K562 (cell line): Measurements from ENCODE around the gene FN3KRP. TPM values are rescaled to one million over a fixed set of nuclear protein-coding genes. Genes with fewer than 3 reads are reported as not detected.

Source experiments
- ATAC-seq: fragments of 200-7000 bp; cut with Tn5 transposase; 3 replicates; pipeline ENCODE4 v1.9.1; 2020; ENCODE audit warnings: moderate library complexity
- BruUV-seq: library from RNA; stranded (reverse); fragments of 400-500 nt; replicated peaks from 2 replicates; lab custom pipeline; 2021; lab: Mats Ljungman, UMichigan
- CTCF ChIA-PET: fragments of 300-600 bp; formaldehyde crosslinking; extraction: SDS; loops from one replicate; lab custom pipeline; 2021; ENCODE audit warnings: low intra/inter-chr PET ratio; lab: Yijun Ruan, JAX
- POLR2A ChIA-PET: fragments of 300-600, 350-650 bp; sonication (Branson Sonifier 250); formaldehyde crosslinking; extraction: SDS; loops from one replicate; lab custom pipeline; 2021; ENCODE audit warnings: antibody characterized with exemption, inconsistent platforms; lab: Yijun Ruan, JAX
- DNase-seq, 4 experiments: peaks; one replicate each; pipeline versions ENCODE4 v3.0.0 to v3.0.0-alpha.2; 2011 to 2018; ENCODE audit warnings: low spot score in 3 of 4, mixed read lengths in 3 of 4; ENCODE audit errors: extremely low read depth in 1 of 4
- FAIRE-seq: peaks from 2 replicates; lab custom pipeline; 2011; peaks lifted over from hg19 to GRCh38; lab: Jason Lieb, UNC
- H2AFZ ChIP-seq: 2 replicates; pipeline ENCODE4 v1.6.0; 2011; ENCODE audit warnings: low read depth, low read length, control low read depth, inconsistent platforms
- H3K27ac ChIP-seq: fragments of 200-600 bp; 3 replicates; pipeline ENCODE4 v1.8.0; 2011; ENCODE audit warnings: low read depth, mild to moderate bottlenecking, control low read depth, inconsistent platforms, low read length, moderate library complexity, mixed read lengths; ENCODE audit errors: extremely low read depth
- H3K27me3 ChIP-seq, 2 experiments: fragments of 300-600 bp in 1 of 2; 2 replicates in 1 of 2; 3 replicates in 1 of 2; pipeline versions ENCODE4 v1.6.0 to v1.8.0; 2011; ENCODE audit warnings: inconsistent platforms in 2 of 2, low read length in 2 of 2, mild to moderate bottlenecking in 1 of 2, mixed read lengths in 1 of 2, moderate library complexity in 1 of 2; ENCODE audit not compliant: control insufficient read depth in 2 of 2, insufficient read depth in 2 of 2
- H3K36me3 ChIP-seq: fragments of 300-600 bp; 3 replicates; pipeline ENCODE4 v1.8.0; 2011; ENCODE audit warnings: mild to moderate bottlenecking, low read length, inconsistent platforms; ENCODE audit not compliant: control insufficient read depth, insufficient read depth
- H3K4me1 ChIP-seq, 2 experiments: fragments of 200-600 bp in 1 of 2; replicated peaks in 1 of 2; 2 replicates in 1 of 2; 3 replicates in 1 of 2; pipeline versions ENCODE4 v1.5.1 to v1.8.0; 2011; ENCODE audit warnings: inconsistent platforms in 2 of 2, low read length in 2 of 2, mild to moderate bottlenecking in 1 of 2, mixed read lengths in 1 of 2, moderate library complexity in 1 of 2; ENCODE audit not compliant: control insufficient read depth in 2 of 2, insufficient read depth in 2 of 2
- H3K4me2 ChIP-seq: 2 replicates; pipeline ENCODE4 v1.6.1; 2011; ENCODE audit warnings: low read length, control low read depth, inconsistent platforms, mixed read lengths; ENCODE audit not compliant: insufficient read depth
- H3K4me3 ChIP-seq: fragments of 200-600 bp; sonication (generic), shearing (Covaris generic); 2 replicates; pipeline ENCODE4 v1.5.1; 2016; ENCODE audit warnings: control low read depth, inconsistent platforms
- H3K79me2 ChIP-seq: fragments of 200-600 bp; 3 replicates; pipeline ENCODE4 v1.8.0; 2011; ENCODE audit warnings: low read length, inconsistent platforms; ENCODE audit not compliant: control insufficient read depth, insufficient read depth
- H3K9ac ChIP-seq, 2 experiments: 2 replicates each; pipeline versions ENCODE4 v1.6.0 to v1.6.1; 2011; ENCODE audit warnings: low read depth in 2 of 2, low read length in 2 of 2, control low read depth in 1 of 2, inconsistent platforms in 1 of 2, mild to moderate bottlenecking in 1 of 2, mixed read lengths in 1 of 2; ENCODE audit not compliant: insufficient read depth in 1 of 2
- H3K9me1 ChIP-seq: one replicate; pipeline ENCODE4 v1.6.0; 2011; ENCODE audit warnings: inconsistent platforms, mild to moderate bottlenecking, low read length, moderate library complexity; ENCODE audit not compliant: control insufficient read depth, insufficient read depth
- H3K9me3 ChIP-seq: replicated peaks from 2 replicates; pipeline ENCODE4 v1.5.1; 2011; ENCODE audit warnings: low read depth, low read length, inconsistent platforms; ENCODE audit not compliant: control insufficient read depth, insufficient read depth
- H4K20me1 ChIP-seq: replicated peaks from 2 replicates; pipeline ENCODE4 v1.6.1; 2011; ENCODE audit warnings: low read length, inconsistent platforms, mixed read lengths; ENCODE audit not compliant: control insufficient read depth, insufficient read depth
- BRD4 ChIP-seq: fragments of 200-600 bp; sonication (generic); IDR thresholded peaks from 2 replicates; pipeline ENCODE4 v1.6.1; 2017; ENCODE audit warnings: inconsistent platforms
- CBFA2T3 ChIP-seq: fragments of 450-650 bp; IDR thresholded peaks from 2 replicates; pipeline ENCODE4 v1.6.1; 2017
- EZH2 ChIP-seq: IDR thresholded peaks from 2 replicates; pipeline ENCODE4 v1.6.1; 2012; ENCODE audit warnings: low read depth, mild to moderate bottlenecking, inconsistent platforms, low read length, borderline replicate concordance
- HDAC1 ChIP-seq, 2 experiments: fragments of 450-650 bp; IDR thresholded peaks; 2 replicates each; pipeline ENCODE4 v1.6.1; 2016 to 2017; ENCODE audit warnings: inconsistent platforms in 1 of 2, mild to moderate bottlenecking in 1 of 2, moderate library complexity in 1 of 2
- KAT2B ChIP-seq: IDR thresholded peaks from one replicate; pipeline ENCODE4 v1.6.1; 2012; ENCODE audit warnings: low read depth, mild to moderate bottlenecking, control low read depth, inconsistent platforms, low read length, moderate library complexity
- SRSF1 ChIP-seq: fragments of 200-400 bp; formaldehyde crosslinking; IDR thresholded peaks from 2 replicates; pipeline ENCODE4 v1.6.1; 2017; ENCODE audit warnings: mild to moderate bottlenecking, low read depth, low read length, moderate library complexity
- SRSF3 ChIP-seq: fragments of 200-400 bp; formaldehyde crosslinking; IDR thresholded peaks from 2 replicates; pipeline ENCODE4 v1.6.1; 2016; ENCODE audit warnings: mild to moderate bottlenecking, low read length, moderate library complexity; ENCODE audit not compliant: insufficient read depth
- WGBS: fragments of 100-300 bp; shearing (Covaris generic); methylation state at CpG from one replicate; pipeline ENCODE4 v1.1.6; 2016; ENCODE audit warnings: low coverage, mixed read lengths; ENCODE audit not compliant: insufficient coverage; ENCODE audit errors: missing lambda C conversion rate; 5-methylcytosine and 5-hydroxymethylcytosine counted together
- in situ Hi-C: fragments of 300-500 bp; cut with MboI; formaldehyde crosslinking; loops from 4 replicates; pipeline ENCODE4 v1.15.0; 2018; ENCODE audit warnings: inconsistent platforms, mixed read lengths
- intact Hi-C: fragments of 100-400 bp; cut with micrococcal nuclease; formaldehyde crosslinking; loops from 2 replicates; pipeline ENCODE4 v1.14.2; 2022
- polyA plus RNA-seq, 8 experiments: library from polyadenylated mRNA; depleted of rRNA in 4 of 8; stranded (reverse) in 5 of 8; unstranded in 3 of 8; fragments of >200 nt; fragmentation: Nextera tagmentation in 2 of 8; fragmentation: Illumina TruSeq in 1 of 8; extraction: Ambion mirVana in 2 of 8; extraction: Trizol in 1 of 8; gene quantifications; 2 replicates each; pipeline versions ENCODE4 v1.2.1 to v1.2.3, GENCODE V29; 2011 to 2014; ENCODE audit warnings: inconsistent platforms in 1 of 8, missing spikeins in 1 of 8
- total RNA-seq, 7 experiments: library from RNA; depleted of rRNA in 6 of 7; stranded (reverse); fragments of >200 nt in 6 of 7; fragmentation: Illumina TruSeq in 2 of 7; extraction: Trizol in 2 of 7; gene quantifications; 2 replicates each; pipeline versions ENCODE4 v1.2.1 to v1.2.3, GENCODE V29; 2011 to 2021; ENCODE audit warnings: low replicate concordance in 1 of 7
- TF ChIP-seq, protein P1 (sequence below): IDR thresholded peaks from 3 replicates; pipeline ENCODE4 v1.6.1; 2011; ENCODE audit warnings: borderline replicate concordance, mild to moderate bottlenecking; ENCODE audit not compliant: insufficient read length, insufficient read depth
- TF ChIP-seq, protein P2 (sequence below): fragments of 200-800 bp; sonication (Bioruptor generic); IDR thresholded peaks from 2 replicates; pipeline ENCODE4 v1.6.1; 2017; ENCODE audit warnings: missing genetic modification characterization, missing compliant biosample characterization
- TF ChIP-seq, protein P3 (sequence below): conservative IDR thresholded peaks from 2 replicates; pipeline ENCODE4 v1.6.1; 2011; ENCODE audit warnings: low read depth, mild to moderate bottlenecking, low read length; ENCODE audit not compliant: control insufficient read depth
- TF ChIP-seq, protein P4 (sequence below): fragments of 200-800 bp; sonication (Bioruptor generic); IDR thresholded peaks from 2 replicates; pipeline ENCODE4 v1.6.1; 2016; ENCODE audit warnings: missing genetic modification characterization, missing compliant biosample characterization
- TF ChIP-seq, protein P5 (sequence below): IDR thresholded peaks from 2 replicates; pipeline ENCODE4 v1.6.1; 2014; ENCODE audit warnings: antibody characterized with exemption

The FN3KRP gene
- total and polyA plus RNA-seq, 9 of the 15 experiments (the other 6 are each of a cell fraction or from before 2014, with no cell fraction given): 2.0 to 32.1 (median 24.9) TPM

DNA sequence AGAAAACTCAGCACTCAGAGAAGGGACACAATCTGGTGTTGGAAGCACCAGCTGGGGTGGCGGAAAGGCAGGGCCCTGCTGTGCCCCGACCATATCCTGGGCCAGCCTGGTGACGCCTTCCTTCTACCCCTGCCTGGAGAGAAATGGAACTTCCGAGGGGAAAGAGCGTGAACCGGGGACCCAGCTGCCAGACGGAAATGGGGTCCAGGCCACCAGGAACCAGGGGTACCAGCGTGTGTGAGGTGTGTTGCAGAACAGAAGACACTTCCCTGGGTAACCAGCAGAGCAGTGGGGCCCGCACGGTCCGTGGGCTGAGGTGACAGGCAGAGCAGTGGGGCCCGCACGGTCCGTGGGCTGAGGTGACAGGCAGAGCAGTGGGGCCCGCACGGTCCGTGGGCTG lies 24.8 kb upstream of the FN3KRP start:
- POLR2A ChIA-PET: no interaction called here
- no peak for FAIRE-seq
- H3K36me3 ChIP-seq: no peaks in the 10 kb centered on the region
- H3K4me3 ChIP-seq: no peak overlapping the region
- H4K20me1 ChIP-seq: 0 out of 2 replicates have a peak, but pooled peaks cover 2% of the 10 kb centered on the region
- peaks cover 8% of the 10 kb centered on the region for H3K9me3 ChIP-seq
- peaks cover 4 to 22% of the 10 kb centered on the region in 2 experiments; a peak in 4 of 5 replicates for H3K27me3 ChIP-seq
- peaks cover 0 to 10% of the 10 kb centered on the region in 2 experiments; a peak in 2 of 5 replicates for H3K4me1 ChIP-seq
- no peak for ATAC-seq
- intact Hi-C loops (no loop called here), in situ Hi-C loops (no loop called here)
- 51% methylated on average over 11 of the region's 17 CpGs for WGBS
- no peak for DNase-seq
- no peak overlapping the region for H3K27ac ChIP-seq
- H3K9me1 ChIP-seq: no peaks in the 10 kb centered on the region
- H3K79me2 ChIP-seq: no peaks in the 10 kb centered on the region
- no peak overlapping the region for H3K4me2 ChIP-seq
- H2AFZ ChIP-seq: no peak overlapping the region
- CTCF ChIA-PET: no interaction called here
- H3K9ac ChIP-seq: no peak overlapping the region; a peak in 1 of 4 replicates
- no TSS peak for BruUV-seq
- TF ChIP-seq SRSF3 (no peak), KAT2B (no peak), BRD4 (no peak), EZH2 (no peak), CBFA2T3 (no peak), SRSF1 (no peak), HDAC1 (IDR thresholded peaks at IDR 0.05) (no peak)
- TF ChIP-seq, protein P1, sequence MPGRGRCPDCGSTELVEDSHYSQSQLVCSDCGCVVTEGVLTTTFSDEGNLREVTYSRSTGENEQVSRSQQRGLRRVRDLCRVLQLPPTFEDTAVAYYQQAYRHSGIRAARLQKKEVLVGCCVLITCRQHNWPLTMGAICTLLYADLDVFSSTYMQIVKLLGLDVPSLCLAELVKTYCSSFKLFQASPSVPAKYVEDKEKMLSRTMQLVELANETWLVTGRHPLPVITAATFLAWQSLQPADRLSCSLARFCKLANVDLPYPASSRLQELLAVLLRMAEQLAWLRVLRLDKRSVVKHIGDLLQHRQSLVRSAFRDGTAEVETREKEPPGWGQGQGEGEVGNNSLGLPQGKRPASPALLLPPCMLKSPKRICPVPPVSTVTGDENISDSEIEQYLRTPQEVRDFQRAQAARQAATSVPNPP: no peak
- TF ChIP-seq, protein P2, sequence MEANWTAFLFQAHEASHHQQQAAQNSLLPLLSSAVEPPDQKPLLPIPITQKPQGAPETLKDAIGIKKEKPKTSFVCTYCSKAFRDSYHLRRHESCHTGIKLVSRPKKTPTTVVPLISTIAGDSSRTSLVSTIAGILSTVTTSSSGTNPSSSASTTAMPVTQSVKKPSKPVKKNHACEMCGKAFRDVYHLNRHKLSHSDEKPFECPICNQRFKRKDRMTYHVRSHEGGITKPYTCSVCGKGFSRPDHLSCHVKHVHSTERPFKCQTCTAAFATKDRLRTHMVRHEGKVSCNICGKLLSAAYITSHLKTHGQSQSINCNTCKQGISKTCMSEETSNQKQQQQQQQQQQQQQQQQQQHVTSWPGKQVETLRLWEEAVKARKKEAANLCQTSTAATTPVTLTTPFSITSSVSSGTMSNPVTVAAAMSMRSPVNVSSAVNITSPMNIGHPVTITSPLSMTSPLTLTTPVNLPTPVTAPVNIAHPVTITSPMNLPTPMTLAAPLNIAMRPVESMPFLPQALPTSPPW (CRISPR knock-in tag): no peak
- TF ChIP-seq, protein P3, sequence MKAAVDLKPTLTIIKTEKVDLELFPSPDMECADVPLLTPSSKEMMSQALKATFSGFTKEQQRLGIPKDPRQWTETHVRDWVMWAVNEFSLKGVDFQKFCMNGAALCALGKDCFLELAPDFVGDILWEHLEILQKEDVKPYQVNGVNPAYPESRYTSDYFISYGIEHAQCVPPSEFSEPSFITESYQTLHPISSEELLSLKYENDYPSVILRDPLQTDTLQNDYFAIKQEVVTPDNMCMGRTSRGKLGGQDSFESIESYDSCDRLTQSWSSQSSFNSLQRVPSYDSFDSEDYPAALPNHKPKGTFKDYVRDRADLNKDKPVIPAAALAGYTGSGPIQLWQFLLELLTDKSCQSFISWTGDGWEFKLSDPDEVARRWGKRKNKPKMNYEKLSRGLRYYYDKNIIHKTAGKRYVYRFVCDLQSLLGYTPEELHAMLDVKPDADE: no peak
- TF ChIP-seq, protein P4, sequence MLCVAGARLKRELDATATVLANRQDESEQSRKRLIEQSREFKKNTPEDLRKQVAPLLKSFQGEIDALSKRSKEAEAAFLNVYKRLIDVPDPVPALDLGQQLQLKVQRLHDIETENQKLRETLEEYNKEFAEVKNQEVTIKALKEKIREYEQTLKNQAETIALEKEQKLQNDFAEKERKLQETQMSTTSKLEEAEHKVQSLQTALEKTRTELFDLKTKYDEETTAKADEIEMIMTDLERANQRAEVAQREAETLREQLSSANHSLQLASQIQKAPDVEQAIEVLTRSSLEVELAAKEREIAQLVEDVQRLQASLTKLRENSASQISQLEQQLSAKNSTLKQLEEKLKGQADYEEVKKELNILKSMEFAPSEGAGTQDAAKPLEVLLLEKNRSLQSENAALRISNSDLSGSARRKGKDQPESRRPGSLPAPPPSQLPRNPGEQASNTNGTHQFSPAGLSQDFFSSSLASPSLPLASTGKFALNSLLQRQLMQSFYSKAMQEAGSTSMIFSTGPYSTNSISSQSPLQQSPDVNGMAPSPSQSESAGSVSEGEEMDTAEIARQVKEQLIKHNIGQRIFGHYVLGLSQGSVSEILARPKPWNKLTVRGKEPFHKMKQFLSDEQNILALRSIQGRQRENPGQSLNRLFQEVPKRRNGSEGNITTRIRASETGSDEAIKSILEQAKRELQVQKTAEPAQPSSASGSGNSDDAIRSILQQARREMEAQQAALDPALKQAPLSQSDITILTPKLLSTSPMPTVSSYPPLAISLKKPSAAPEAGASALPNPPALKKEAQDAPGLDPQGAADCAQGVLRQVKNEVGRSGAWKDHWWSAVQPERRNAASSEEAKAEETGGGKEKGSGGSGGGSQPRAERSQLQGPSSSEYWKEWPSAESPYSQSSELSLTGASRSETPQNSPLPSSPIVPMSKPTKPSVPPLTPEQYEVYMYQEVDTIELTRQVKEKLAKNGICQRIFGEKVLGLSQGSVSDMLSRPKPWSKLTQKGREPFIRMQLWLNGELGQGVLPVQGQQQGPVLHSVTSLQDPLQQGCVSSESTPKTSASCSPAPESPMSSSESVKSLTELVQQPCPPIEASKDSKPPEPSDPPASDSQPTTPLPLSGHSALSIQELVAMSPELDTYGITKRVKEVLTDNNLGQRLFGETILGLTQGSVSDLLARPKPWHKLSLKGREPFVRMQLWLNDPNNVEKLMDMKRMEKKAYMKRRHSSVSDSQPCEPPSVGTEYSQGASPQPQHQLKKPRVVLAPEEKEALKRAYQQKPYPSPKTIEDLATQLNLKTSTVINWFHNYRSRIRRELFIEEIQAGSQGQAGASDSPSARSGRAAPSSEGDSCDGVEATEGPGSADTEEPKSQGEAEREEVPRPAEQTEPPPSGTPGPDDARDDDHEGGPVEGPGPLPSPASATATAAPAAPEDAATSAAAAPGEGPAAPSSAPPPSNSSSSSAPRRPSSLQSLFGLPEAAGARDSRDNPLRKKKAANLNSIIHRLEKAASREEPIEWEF (CRISPR knock-in tag): no peak
- TF ChIP-seq, protein P5, sequence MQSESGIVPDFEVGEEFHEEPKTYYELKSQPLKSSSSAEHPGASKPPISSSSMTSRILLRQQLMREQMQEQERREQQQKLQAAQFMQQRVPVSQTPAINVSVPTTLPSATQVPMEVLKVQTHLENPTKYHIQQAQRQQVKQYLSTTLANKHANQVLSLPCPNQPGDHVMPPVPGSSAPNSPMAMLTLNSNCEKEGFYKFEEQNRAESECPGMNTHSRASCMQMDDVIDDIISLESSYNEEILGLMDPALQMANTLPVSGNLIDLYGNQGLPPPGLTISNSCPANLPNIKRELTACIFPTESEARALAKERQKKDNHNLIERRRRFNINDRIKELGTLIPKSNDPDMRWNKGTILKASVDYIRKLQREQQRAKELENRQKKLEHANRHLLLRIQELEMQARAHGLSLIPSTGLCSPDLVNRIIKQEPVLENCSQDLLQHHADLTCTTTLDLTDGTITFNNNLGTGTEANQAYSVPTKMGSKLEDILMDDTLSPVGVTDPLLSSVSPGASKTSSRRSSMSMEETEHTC: no peak
